BLaER1 treated with 17β-estradiol and CSF1 and Interleukin-3, amounts not matched to agents 10 nM and 100 nM (cell line): Measurements from ENCODE around the gene CCDC33.

Source experiments
- H3K27ac ChIP-seq, 11 experiments: shearing (Covaris generic); formaldehyde crosslinking; 2 replicates each; pipeline ENCODE4 v1.8.1; 2022
- H3K27me3 ChIP-seq, 11 experiments: shearing (Covaris generic); formaldehyde crosslinking; 2 replicates each; pipeline ENCODE4 v1.8.1; 2022
- H3K36me3 ChIP-seq, 11 experiments: shearing (Covaris generic); formaldehyde crosslinking; 2 replicates each; pipeline ENCODE4 v1.8.1; 2022
- H3K4me1 ChIP-seq, 10 experiments: shearing (Covaris generic); formaldehyde crosslinking; 2 replicates each; pipeline ENCODE4 v1.8.1; 2022
- H3K4me2 ChIP-seq, 11 experiments: shearing (Covaris generic); formaldehyde crosslinking; 2 replicates each; pipeline ENCODE4 v1.8.1; 2022
- H3K4me3 ChIP-seq, 10 experiments: shearing (Covaris generic); formaldehyde crosslinking; 2 replicates each; pipeline ENCODE4 v1.8.1; 2022
- H3K9ac ChIP-seq, 11 experiments: shearing (Covaris generic); formaldehyde crosslinking; 2 replicates each; pipeline ENCODE4 v1.8.1; 2022
- H3K9me3 ChIP-seq, 11 experiments: shearing (Covaris generic); formaldehyde crosslinking; replicated peaks in 1 of 11; 2 replicates each; pipeline ENCODE4 v1.8.1; 2022
- H4K20me1 ChIP-seq, 11 experiments: shearing (Covaris generic); formaldehyde crosslinking; 2 replicates each; pipeline ENCODE4 v1.8.1; 2022
- Cebpa-rat ChIP-seq, 11 experiments: shearing (Covaris generic); IDR thresholded peaks; 2 replicates each; pipeline ENCODE4 v1.8.1; 2022

CCDC33 gene

GRCh38 chr15:74205582-74205947 lies 30.6 kb upstream of the CCDC33 start:
- no peaks in the 10 kb centered on the region for H3K9me3 ChIP-seq
- TF ChIP-seq Cebpa-rat (IDR thresholded peaks at IDR 0.05): no peak
- no peaks in the 10 kb centered on the region; a peak in 1 of 22 replicates for H3K27me3 ChIP-seq
- no peak overlapping the region for H3K4me3 ChIP-seq
- H3K4me1 ChIP-seq: peaks cover 22 to 58% (median 47%) of the 10 kb centered on the region in 10 experiments
- peak overlapping the region in 8 of 11 experiments; percentile 8 to 88 (median 54); a peak in 15 of 22 replicates for H3K4me2 ChIP-seq
- H3K27ac ChIP-seq: no peak overlapping the region
- H4K20me1 ChIP-seq: peaks cover 0 to 14% (median 0%) of the 10 kb centered on the region in 11 experiments; a peak in 2 of 22 replicates
- H3K36me3 ChIP-seq: no peaks in the 10 kb centered on the region
- no peak overlapping the region for H3K9ac ChIP-seq

DNA sequence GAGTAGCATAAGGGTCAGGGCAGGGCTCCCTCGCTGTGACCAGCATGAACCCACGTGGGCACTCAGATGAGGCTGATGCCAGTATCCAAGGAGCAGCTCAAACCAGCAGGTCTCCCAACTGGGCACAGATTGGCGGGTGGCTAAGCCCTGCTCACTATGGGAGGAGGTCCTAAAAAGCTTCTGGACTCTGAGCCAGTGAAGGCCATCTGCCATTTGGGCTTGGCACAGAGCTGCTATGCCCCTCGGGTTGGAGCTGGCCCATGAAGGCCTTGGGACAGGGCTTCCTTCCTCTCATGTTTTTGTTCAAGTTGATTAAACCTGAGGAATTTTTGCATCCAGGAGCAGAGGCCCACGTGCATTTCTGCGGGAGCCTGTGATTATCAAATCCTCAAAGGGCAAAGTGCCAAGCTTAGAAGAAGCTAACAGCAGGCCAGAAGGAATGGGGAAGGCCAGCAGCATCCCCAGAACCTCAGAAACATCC lies 29.3 kb upstream of the CCDC33 start:
- no peak for TF ChIP-seq Cebpa-rat (IDR thresholded peaks at IDR 0.05)
- H3K27me3 ChIP-seq: no peaks in the 10 kb centered on the region; a peak in 1 of 22 replicates
- peaks cover 9 to 45% (median 35%) of the 10 kb centered on the region in 10 experiments for H3K4me1 ChIP-seq
- H3K36me3 ChIP-seq: no peaks in the 10 kb centered on the region
- H3K9ac ChIP-seq: no peak overlapping the region
- no peak overlapping the region for H3K27ac ChIP-seq
- H3K9me3 ChIP-seq: no peaks in the 10 kb centered on the region
- no peak overlapping the region for H3K4me3 ChIP-seq
- no peak overlapping the region for H3K4me2 ChIP-seq
- peaks cover 0 to 8% (median 0%) of the 10 kb centered on the region in 11 experiments; a peak in 2 of 22 replicates for H4K20me1 ChIP-seq

- H3K4me3 ChIP-seq: no peak overlapping the region
- H3K4me1 ChIP-seq: peaks cover 0 to 35% (median 30%) of the 10 kb centered on the region in 10 experiments; a peak in 18 of 20 replicates
- no peaks in the 10 kb centered on the region for H3K9me3 ChIP-seq
- H3K27ac ChIP-seq: no peak overlapping the region
- H3K9ac ChIP-seq: no peak overlapping the region
- TF ChIP-seq Cebpa-rat (IDR thresholded peaks at IDR 0.05): no peak
- no peaks in the 10 kb centered on the region for H3K36me3 ChIP-seq
- no peak overlapping the region for H3K4me2 ChIP-seq
- peaks cover 0 to 8% (median 0%) of the 10 kb centered on the region in 11 experiments; a peak in 2 of 22 replicates for H4K20me1 ChIP-seq
- H3K27me3 ChIP-seq: no peaks in the 10 kb centered on the region; a peak in 1 of 22 replicates
These were observed 28.3 kb upstream of the CCDC33 start for GRCh38 chr15:74207652-74208440.

- Histone ChIP-seq H3K4me1 (peaks cover 0 to 30% (median 26%) of the 10 kb centered on the region in 10 experiments; a peak in 16 of 20 replicates), H3K9ac (no peak overlapping the region), H3K27me3 (no peaks in the 10 kb centered on the region), H3K27ac (no peak overlapping the region), H3K9me3 (no peaks in the 10 kb centered on the region), H3K4me2 (no peak overlapping the region), H4K20me1 (peaks cover 0 to 8% (median 0%) of the 10 kb centered on the region in 11 experiments; a peak in 2 of 22 replicates), H3K36me3 (no peaks in the 10 kb centered on the region), H3K4me3 (no peak overlapping the region)
- no peak for TF ChIP-seq Cebpa-rat (IDR thresholded peaks at IDR 0.05)
These were observed 27.6 kb upstream of the CCDC33 start for GRCh38 chr15:74208496-74208895.

GRCh38 chr15:74208901-74209559 lies 27.1 kb upstream of the CCDC33 start:
- Histone ChIP-seq H3K36me3 (no peaks in the 10 kb centered on the region), H4K20me1 (peaks cover 0 to 8% (median 0%) of the 10 kb centered on the region in 11 experiments; a peak in 2 of 22 replicates), H3K4me1 (peaks cover 0 to 31% (median 26%) of the 10 kb centered on the region in 10 experiments; a peak in 17 of 20 replicates), H3K9me3 (no peaks in the 10 kb centered on the region), H3K4me3 (no peak overlapping the region), H3K27me3 (no peaks in the 10 kb centered on the region), H3K9ac (no peak overlapping the region), H3K4me2 (peak overlapping the region in 2 of 11 experiments; percentile 11 to 18; a peak in 1 of 22 replicates), H3K27ac (no peak overlapping the region)
- TF ChIP-seq Cebpa-rat (IDR thresholded peaks at IDR 0.05): no peak

DNA sequence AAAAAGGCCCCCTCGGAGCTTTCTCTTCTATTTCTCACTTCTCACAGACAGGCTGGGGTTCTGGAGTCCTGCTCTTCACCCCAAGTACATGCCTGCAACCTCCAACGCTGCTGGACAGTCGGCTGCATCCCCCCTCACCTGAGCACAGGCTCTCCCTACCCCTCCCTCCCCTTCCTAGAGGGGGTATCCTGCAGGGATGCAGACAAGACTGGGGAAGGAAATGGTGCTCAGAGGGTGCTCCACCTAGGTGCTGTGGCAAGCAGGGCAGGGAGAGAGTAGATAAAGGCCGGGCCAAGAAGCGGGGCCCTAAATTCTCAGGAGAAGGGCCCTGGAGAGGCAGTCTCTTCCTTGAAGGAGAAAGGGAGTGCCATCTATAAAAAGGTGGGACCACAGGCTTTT lies 26.6 kb upstream of the CCDC33 start:
- no peaks in the 10 kb centered on the region for H3K27me3 ChIP-seq
- peak overlapping the region in 1 of 11 experiments; percentile 11; a peak in 1 of 22 replicates for H3K4me2 ChIP-seq
- H3K9ac ChIP-seq: no peak overlapping the region
- no peak overlapping the region for H3K27ac ChIP-seq
- no peaks in the 10 kb centered on the region for H3K9me3 ChIP-seq
- no peak for TF ChIP-seq Cebpa-rat (IDR thresholded peaks at IDR 0.05)
- no peak overlapping the region for H3K4me3 ChIP-seq
- H3K36me3 ChIP-seq: no peaks in the 10 kb centered on the region
- peaks cover 0 to 31% (median 27%) of the 10 kb centered on the region in 10 experiments; a peak in 17 of 20 replicates for H3K4me1 ChIP-seq
- H4K20me1 ChIP-seq: peaks cover 0 to 8% (median 0%) of the 10 kb centered on the region in 11 experiments; a peak in 2 of 22 replicates

DNA sequence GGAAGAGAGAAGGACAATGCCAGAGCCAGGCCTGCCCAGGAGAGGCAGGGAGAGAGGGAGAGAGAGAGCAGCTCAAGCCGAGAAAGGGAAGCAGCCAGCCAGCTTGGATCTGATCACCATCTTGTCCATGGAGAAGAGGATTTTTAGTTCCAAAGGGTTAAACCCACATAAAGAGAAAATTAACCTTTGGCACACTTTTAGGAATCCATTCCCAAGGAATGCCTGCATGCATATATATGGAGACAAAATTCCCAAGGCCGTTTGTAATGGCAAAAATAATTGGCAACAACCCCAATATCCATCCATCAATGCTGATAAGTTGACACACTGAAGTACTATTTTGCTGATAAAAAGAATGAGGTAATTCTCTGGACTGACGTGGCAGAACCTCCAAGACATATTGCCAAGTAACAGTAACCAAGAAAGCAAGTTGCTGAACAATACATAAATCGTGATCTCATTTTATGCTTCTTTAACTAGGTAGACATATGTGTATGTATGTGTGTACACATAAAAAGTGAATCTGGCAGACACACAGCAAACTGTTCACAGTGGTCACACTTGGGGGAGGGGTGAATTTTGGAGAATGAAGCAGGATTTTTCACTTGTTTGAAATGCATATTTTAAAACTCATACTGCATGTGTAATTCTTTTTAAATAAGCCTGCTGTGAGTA lies 26.0 kb upstream of the CCDC33 start:
- Histone ChIP-seq H3K4me1 (peaks cover 4 to 31% (median 26%) of the 10 kb centered on the region in 10 experiments; a peak in 18 of 20 replicates), H3K36me3 (no peaks in the 10 kb centered on the region), H3K4me3 (no peak overlapping the region), H3K9ac (no peak overlapping the region), H3K9me3 (no peaks in the 10 kb centered on the region), H3K27me3 (no peaks in the 10 kb centered on the region), H4K20me1 (peaks cover 0 to 8% (median 0%) of the 10 kb centered on the region in 11 experiments; a peak in 2 of 22 replicates), H3K4me2 (no peak overlapping the region), H3K27ac (no peak overlapping the region)
- no peak for TF ChIP-seq Cebpa-rat (IDR thresholded peaks at IDR 0.05)

GRCh38 chr15:74210729-74211128 lies 25.4 kb upstream of the CCDC33 start:
- Histone ChIP-seq H3K4me3 (no peak overlapping the region), H3K27ac (no peak overlapping the region), H3K9me3 (no peaks in the 10 kb centered on the region), H3K9ac (no peak overlapping the region), H3K36me3 (no peaks in the 10 kb centered on the region), H3K27me3 (no peaks in the 10 kb centered on the region), H4K20me1 (peaks cover 0 to 8% (median 0%) of the 10 kb centered on the region in 11 experiments; a peak in 2 of 22 replicates), H3K4me2 (no peak overlapping the region), H3K4me1 (peaks cover 8 to 31% (median 23%) of the 10 kb centered on the region in 10 experiments; a peak in 18 of 20 replicates)
- no peak for TF ChIP-seq Cebpa-rat (IDR thresholded peaks at IDR 0.05)
